ENCODE results near the gene WNK4.
"Not testable (repeated sequence)": the region's sequence is repeated elsewhere in the genome, so short reads cannot be mapped to it uniquely, and the experiment has no call there.

The WNK4 gene
- total RNA-seq = 0.13 to 0.24 reads per million in 2 experiments

DNA sequence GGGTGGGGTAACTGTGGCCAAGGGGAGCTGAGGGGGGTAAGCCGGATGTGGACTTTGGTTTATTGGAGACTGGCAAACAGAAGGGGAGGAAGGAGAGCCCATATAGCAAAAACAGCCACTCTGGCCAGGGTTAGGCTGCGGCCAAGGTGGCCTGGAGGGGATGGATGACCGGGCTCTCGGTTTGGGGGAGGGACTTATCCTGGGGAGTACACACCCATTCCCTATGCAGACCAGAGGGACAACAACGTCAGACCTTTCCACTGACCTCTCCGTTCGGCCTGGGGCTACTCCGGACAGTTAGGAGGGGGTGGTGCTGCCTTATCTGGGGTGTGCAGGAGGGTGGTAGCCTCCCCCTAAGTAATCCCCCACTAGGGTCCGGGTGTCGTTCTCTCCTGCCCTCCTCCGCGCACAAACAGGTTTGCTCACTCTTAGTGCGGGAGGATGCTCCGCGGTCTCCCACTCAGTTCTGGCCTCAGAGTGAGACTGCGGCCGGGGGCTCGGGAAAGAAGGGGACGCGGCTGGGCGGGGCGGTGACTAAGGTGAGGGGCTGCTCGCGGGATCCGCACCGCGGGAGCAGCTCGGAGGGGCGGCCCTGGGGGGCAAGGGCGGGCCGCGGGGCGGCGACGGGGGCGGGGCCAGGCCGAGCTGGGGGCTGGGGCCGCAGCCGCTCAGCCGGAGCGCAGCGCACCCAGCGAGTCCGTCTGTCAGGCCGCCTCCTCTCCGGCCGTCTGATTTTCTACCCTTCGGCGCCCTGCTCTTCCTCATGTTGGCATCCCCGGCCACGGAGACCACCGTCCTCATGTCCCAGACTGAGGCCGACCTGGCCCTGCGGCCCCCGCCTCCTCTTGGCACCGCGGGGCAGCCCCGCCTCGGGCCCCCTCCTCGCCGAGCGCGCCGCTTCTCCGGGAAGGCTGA is at the start of gene WNK4:
Gene WNK4 (plus strand): TSS at position 675 of the 915 bp plus-strand sequence. CDS start 89 bp downstream, at position 764.
- no peak for DNase-seq (ENCODE audit: low read depth)

DNA sequence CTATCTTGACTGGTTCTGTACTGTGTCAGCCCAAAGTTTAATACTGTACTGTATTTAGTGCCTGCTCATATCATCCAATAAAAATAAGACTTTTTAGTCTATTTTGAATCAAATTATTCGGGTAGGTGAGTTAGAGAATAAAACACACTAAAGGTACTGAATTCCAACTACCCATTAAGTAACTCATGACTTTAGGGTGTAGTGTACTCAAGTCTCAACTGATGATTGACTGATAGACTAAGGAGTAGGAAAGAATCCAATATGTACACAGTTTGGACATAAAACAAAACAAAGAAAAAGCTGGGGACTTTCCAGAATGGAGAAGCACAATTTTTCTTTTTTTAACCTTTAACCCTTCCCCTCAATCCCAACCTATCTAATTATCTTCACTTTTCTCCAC is 39.7 kb upstream of the WNK4 start:
- DNase-seq (ENCODE audit: low read depth) = no peak

DNA sequence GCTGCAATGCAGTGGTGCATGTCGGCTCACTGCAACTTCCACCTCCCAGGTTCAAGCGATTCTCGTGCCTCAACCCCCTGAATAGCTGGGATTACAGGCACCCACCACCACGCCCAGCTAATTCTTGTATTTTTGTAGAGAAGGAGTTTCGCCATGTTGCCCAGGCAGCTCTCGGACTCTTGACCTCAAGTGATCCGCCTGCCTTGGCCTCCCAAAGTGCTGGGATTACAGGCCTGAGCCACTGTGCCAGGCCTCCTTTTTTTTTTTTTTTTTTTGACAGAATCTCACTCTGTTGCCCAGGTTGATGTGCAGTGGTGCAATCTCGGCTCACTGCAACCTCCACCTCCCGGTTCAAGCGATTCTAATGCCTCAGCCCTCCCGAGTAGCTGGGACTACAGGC is 37.5 kb upstream of the WNK4 start:
- DNase-seq (ENCODE audit: low read depth) = not testable (repeated sequence)

DNA sequence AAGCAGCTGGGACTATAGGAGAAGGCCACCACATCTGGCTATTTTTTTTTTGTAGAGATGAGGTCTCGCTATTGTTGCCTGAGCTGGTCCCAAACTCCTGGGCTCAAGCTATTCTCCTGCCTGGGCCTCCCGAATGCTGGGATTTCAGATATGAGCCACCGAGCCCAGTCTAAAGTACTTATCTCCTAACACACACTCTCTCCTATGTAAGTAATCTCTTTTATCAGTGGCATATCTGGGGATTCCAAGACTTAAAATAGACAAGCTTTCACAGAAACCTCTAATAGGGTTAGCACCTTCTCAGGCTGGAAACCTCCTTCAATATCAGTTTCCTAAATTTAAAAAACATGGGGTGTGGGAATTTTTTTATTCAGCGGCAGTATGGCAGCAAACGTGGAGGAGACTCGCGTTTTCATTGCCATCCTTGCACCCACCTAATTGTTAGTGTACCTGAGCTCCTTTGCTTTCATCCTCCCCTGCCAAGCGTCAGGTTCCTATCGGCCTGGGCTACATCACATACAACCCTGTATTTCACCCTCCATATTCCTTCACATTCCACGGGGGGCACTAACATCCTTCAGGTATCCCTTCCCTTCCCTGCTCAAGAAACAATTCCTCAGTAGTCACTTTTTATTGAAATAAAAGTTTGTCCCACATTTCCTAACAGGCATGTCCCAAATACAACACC is 36.7 kb upstream of the WNK4 start:
- no peak for DNase-seq (ENCODE audit: low read depth)

DNA sequence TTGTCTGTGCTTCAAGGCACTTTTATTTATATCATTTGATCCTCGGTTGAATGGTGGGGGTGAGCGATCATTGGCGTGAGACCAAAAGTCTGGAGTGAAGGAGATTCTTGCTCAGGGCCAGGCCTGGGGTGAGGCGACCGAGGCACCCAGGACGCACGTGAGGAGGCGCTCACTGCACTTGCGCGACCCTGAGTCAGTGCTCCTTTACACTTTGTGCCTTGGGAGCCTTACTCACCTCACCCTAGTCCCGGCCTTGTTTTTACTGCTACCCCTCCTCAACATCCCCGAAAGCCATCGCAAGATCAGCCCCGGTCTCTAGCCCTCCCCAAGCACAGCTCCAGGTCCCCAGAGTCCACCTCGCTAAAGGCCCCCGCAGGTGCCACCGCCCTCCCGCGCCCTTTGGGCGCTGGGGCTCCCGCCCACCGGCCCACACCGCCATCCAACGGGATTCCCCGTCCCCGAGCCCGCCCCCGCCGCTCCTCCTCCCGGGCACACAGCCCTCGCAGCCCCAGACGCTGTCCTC is 36.1 kb upstream of the WNK4 start:
- DNase-seq (ENCODE audit: low read depth) = peak; percentile 50

DNA sequence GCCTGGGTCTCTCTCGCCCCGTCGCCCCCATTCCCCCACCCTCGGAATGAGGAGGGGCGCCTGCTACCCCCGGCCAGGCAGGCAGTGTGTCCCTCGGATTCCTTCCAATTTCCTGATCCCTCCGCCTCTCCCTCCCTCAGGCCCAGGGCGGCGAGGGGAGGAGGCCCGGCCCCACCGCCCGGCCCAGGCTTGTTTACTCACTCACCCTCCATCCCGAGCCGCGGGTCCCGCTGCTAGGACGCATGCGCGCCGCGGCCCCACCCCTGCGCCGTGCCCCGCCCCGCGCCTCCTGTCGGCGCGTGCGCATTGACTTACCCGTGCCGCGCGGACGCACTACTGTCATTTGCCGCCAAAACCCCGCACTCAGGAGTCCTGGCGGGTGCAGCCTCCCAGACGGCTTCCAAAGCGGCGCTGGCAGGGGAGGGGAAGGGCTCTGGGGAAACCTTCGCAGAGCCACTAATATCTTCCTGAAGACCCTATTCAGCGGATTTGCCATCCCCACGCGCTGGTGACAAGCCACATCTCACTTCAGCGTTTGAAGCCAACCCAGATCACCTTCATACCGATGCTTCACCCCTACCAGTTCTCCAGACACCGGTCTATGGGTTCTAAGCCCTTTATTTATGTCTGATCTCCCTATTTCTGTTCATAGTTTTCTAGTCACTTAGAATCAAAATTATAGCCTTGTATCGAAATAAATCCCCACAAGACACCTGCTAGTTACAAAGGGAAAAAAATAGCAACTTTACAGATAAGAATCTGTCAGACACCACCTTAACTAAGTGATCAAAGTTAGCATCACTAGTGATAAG is 35.4 kb upstream of the WNK4 start, which contains the start of gene EZH1:
Gene EZH1 (minus strand): TSS at position 235 of the 812 bp plus-strand sequence. CDS start 16,099 bp downstream, outside the sequence.
- peak; percentile 87 for DNase-seq (ENCODE audit: low read depth)

DNA sequence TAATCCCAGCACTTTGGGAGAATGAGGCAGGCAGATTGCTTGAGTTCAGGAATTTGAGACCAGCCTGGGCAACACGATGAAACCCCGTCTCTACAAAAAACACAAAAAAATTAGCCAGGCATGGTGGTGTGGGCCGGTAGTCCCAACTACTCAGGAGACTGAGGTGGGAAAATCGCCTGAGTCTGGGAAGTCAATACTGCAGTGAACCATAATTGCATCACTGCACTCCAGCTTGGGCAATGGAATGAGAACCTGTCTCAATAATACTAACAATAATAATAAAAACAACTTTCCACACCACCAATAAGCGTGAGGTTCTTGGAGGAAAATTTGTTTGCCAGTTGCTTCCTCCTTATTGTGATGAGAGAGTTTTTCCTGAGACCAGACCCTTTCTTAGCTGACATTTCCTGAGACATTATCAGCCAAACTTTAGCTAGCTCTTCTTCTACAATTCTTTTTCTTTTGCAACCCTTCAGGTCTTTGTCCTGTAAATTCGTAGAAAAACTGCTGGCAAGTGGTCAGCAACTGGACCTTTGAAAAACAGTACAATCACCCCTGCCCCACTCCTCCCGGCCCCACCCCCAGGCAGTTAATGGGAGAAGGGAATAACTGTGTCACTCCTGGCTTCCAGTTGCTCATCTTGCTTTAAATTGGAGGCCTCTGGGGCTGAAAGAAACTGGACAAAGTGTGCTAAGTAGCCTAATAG is 32.1 kb upstream of the WNK4 start:
- no peak for DNase-seq (ENCODE audit: low read depth)

DNA sequence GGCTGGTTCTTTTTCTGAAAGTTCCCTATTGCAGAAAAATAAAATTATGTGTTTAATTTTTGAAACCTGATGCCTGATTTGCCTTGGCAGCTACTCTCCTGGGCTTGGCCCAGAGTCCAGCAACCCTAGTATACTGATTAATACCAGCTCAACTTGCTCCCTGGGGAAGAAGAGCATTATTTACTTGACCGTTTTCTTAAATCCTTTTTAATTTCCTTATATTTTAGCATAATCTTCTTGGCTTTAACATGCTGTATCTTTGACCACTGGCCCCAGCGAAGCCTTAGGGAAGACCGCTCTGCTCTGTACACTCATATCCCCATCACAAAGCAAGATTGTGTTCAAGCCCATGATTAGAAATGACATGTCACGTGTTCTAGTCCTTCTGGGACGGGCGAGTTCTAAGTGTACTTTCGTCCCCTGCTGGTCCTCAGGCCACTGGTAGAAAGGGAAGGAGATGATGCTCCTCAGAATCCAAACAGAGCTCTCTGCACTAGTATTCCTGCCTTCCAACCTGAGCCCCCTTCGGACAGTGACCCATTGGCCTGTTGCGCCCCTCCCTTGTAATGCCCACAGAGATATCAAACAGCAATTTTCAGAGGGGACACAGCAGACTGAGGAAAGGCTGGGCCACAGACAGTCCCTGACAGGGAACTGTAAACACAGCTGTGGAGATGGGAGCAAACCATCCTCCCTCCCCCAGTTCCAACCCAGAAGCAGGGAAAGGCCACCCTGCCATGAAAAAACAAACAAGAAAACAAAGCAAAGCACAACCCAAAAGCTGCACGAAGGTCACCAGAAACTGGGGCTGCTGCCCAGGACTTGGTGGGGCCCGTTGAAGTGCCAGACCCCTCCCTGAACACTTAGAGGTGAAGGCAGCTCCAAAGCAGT is 31.3 kb upstream of the WNK4 start:
- no peak for DNase-seq (ENCODE audit: low read depth)

DNA sequence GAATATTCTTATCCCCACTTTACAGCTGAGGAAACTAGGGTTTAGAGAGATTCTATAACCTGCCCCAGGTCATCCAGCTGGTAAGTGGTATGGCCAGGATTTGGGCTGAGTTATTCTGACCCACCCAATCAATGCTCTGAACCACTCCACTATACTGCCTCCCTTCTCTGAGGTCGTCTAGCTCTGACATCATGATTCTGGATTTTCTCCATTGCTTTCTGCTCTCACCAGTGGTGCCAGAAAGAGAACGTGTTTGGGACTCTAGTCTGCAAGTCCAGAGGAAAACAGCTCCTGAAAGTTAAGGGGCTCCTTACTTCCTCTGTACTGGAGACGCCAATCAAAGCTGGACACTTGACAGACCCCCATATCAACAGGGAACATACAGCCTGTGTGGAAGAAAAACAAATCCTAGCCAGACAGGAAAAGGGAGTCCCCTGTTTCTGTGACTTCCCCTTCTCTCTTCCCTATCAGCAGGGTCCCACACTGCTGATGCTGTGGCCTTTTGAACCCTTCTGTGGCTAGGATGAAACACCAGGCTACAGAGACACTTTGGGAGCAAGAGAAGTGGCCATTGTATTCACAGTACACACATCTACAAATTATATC is 29.6 kb upstream of the WNK4 start:
- no peak for DNase-seq (ENCODE audit: low read depth)

DNA sequence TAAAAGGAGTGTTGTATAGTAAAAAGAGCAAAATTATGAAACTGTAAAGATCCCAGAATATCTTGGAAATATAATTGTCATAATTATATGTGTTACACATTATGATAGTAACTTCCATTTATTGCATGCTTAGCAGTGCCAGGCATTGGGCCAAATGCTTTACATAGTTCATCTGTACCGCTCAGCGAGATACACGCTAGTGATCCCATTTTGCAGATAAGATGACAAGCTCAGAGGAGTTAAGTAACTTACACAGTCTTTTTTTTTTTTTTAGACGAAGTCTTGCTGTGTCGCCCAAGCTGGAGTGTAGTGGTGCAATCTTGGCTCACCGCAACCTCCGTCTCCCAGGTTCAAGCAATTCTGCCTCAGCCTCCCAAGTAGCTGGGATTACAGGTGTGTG is 28.8 kb upstream of the WNK4 start:
- DNase-seq (ENCODE audit: low read depth) = no peak

DNA sequence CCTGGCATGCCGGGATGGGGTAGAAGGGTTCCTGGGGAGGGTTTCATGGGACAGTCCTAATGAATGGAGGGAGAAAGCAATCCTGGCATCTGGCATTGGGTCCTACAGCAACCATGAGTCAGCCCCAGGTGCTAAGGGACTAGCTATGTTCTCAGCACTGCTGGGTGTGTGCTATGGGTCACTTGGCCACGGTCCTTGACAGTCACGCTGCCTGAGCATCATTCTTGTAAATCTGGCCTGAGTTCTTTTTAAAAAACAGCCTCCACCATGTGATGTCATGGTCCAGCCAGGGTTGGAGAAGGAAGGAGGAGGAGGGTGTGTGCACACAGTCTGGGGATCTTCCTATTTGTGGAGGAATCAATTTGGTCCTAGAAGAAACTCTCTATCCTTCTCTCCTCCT is 25.6 kb upstream of the WNK4 start:
- DNase-seq (ENCODE audit: low read depth) = no peak

DNA sequence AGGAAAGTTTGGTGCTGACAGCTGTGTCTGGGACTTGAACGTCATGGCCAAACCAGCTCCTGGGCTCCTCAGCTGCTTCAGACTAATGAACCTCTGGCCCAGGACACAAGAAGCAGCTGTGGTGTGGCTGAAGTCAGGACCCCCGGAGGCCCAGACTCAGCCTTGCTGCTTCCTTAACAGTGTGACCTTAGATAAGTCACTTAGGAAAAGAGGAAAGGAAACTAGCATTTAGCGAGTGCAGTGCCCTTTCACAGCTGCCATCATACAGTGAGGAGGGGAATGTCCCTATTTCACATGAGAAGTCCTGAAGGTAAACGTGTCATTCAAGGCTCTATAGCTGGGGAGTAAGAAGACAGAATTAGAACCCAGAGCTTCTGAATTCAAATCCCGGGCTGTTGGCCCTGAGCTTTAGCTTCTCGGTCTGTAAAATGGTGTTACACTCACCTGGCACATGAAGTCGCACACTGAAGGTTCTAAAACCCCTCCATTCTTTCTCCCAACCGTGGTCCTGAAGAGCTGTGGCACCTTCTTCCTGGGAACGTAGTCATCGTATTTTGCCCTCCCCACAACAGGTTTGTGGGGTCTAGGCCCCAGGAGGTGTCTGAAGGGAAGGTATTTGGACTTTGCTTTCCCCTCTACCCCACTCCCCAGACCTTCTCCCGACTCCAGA is 20.3 kb upstream of the WNK4 start:
- no peak for DNase-seq (ENCODE audit: low read depth)

DNA sequence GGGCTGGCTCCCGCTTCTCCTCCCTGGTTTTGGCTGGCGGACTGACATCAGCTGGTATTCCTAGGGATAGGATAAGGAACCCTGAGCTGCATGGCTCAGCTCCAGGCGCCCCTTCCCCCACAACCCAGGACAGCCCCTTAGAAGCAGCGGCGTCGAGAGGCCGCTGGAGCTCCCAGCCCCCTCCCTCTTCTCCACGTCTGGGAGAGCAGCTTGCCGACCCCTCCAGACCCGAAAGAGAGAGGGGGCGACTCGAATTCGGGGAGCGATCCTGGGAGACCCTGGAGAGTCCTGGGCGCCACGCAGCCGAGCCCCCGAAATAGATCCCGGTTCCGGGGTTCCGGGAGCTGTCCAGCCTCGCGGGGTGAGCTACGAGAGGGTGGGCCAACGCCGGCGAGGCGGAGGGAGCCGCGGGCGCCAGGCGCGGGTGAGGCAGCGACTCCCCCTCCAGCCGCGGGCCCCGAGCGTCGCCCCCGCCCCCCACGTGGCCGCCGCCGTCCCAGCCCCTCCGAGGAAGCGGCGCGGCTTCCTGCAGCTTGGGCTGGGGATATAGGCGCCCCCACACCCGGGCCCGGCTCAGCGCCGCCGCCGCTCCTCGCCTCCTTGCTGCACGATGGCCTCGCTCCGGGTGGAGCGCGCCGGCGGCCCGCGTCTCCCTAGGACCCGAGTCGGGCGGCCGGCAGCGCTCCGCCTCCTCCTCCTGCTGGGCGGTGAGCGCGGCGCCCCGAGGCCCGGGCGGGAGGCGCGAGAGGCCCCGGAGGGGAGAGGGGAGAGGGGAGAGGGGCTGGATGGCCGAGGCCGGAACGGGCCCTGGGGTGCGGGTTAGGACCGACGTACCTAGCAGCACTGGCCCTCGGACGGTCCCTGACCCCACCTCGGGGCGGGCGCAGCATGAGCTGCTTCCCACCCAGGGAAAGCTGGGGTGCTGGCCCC is 19.5 kb upstream of the WNK4 start, which contains the start of gene RAMP2:
Gene RAMP2 (plus strand): TSS at position 576 of the 930 bp plus-strand sequence. CDS start 35 bp downstream, at position 611.
- no peak for DNase-seq (ENCODE audit: low read depth)

DNA sequence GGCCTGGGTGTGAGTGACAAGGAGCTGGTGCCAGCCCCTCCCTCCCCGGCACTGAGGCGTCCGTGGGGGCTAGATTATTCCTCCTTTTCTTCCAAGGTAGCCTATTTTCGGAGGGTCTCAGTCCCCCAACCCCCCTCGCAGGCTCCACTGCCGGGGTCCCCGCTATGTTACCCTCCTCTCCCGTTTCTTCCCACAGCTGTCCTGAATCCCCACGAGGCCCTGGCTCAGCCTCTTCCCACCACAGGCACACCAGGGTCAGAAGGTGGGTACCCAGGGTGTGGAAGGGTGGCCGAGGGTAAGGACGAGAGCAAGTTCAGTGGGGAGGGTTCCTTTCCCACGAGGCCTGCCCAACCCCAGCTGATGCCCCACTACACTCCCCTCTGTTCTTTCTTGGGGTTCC is 18.8 kb upstream of the WNK4 start:
- no peak for DNase-seq (ENCODE audit: low read depth)

DNA sequence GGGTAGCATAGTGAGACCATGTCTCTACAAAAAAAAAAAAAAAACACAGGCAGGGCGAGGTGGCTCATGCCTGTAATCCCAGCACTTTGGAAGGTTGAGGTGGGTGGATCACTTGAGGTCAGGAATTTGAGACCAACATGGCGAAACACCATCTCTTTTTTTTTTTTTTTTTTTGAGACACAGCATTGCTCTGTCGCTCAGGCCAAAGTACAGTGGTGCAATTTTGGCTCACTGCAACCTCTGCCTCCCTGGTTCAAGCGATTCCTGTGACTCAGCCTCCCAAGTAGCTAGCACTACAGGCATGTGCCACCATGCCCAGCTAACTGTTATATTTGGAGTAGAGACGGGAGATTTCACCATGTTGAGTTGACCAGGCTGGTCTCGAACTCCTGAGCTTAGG is 14.3 kb upstream of the WNK4 start:
- DNase-seq (ENCODE audit: low read depth) = no peak

DNA sequence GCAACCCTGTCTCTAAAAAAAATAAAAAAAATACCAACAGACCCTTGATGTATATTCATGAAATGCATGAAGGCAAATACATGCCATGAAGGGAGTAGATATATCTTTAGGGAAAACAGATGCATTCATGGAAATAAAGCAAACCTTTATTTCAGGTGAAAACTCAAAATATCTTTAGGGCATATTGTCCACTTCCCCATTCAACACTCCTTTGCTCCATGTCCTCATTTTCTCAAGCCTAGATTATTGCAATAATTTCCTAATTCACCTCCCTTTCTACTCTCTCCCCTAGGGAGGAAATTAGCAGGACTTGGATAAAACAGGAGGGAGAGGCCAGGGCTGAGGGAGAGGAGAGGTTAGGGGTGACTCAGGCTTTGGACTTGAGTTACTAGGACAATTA is 12.9 kb upstream of the WNK4 start:
- DNase-seq (ENCODE audit: low read depth) = no peak

DNA sequence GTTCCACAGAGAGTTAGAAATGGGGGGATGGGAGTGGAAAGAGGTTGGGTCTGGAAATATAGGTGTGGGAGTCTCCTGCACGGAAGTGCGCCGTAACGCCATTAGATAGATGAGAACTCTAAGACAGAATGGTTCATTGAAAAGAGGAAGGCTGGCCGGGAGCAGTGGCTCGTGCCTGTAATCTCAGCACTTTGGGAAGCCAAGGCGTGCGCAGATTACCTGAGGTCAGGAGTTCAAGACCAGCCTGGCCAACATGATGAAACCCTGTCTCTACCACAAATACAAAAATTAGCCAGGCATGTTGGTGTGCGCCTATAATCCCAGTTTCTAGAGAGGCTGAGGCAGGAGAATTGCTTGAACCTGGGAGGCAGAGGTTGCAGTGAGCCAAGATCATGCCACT is 12.4 kb upstream of the WNK4 start:
- DNase-seq (ENCODE audit: low read depth) = not testable (repeated sequence)

DNA sequence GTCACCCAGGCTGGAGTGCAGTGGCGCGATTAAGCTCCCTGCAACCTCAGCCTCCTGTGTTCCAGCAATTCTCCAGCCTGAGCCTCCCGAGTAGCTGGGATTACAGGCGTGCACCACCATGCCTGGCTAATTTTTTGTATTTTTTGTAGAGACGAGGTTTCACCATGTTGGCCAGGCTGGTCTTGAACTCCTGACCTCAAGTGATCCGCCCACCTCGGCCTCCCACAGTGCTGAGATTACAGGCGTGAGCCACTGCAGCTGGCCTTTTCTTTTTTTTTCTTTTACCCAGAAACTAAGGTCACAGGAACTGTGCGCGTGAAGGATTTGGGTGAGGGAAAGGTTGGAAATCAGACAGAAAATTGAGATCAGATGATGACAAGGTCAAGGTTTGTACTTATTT is 10.4 kb upstream of the WNK4 start:
- not testable (repeated sequence) for DNase-seq (ENCODE audit: low read depth)
